Measurements from ENCODE around the gene HOGA1. TPM values are rescaled to one million over a fixed set of nuclear protein-coding genes. Genes with fewer than 3 reads are reported as not detected.

Gene HOGA1
- total RNA-seq, 3 donors from 2014 or later (not counting 1 experiment from before 2014, with no cell fraction given), result not detected

DNA sequence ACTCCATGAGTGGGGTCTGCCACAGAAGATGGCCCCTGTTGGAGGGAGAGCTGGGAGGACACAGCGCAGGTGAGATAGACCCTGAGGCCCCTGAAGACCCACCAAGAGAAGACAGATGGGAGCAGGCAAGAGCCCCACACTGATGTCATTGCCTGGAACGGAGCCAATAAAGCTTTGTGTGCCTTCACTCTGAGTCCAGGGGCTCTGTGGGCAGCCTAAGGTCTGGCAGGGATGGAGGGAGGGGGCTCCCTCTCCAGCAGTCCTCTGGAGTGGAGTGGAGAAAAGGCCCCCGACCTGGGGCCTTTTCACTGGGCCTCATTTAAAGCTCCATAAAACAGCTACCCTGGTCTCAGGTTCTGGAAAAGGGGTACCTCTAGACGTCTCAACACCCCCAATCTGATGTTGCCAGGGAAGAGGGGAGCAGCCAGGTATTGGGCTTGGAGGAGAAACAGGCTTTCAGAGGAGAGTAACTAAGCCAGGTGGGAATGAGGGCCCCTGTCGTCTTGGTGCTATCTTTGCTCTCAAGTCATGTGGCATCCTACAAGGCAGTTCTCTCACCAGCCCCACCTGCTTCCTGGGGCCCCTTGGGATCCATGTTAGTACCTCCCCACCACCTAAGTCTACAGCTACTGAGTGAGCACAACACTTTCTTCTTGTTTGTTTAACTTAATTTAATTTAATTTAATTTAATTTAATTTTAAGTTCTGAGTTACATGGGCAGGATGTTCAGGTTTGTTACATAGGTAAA is 6.7 kb downstream of the HOGA1 start:
- Histone ChIP-seq H3K36me3 (ENCODE audit: control insufficient read depth, insufficient read depth, low read length) (no peaks in the 10 kb centered on the region), H3K4me1 (ENCODE audit: control insufficient read depth, insufficient read depth, low read length) (peaks cover 25% of the 10 kb centered on the region), H3K4me3 (ENCODE audit: low read length) (no peak overlapping the region), H3K27ac (ENCODE audit: low read length) (no peak overlapping the region), H3K27me3 (ENCODE audit: control insufficient read depth, insufficient read depth, low read length) (no peaks in the 10 kb centered on the region), H3K9me3 (ENCODE audit: control insufficient read depth, insufficient read depth, low read length) (no peaks in the 10 kb centered on the region)
- peaks cover 23 to 24% of the 10 kb centered on the region in 2 donors for H3K4me1 Mint-ChIP-seq
- peak overlapping the region in 1 of 2 donors; percentile 78 for H3K27ac Mint-ChIP-seq
- no peaks in the 10 kb centered on the region for H3K9me3 Mint-ChIP-seq
- peak overlapping the region; percentile 60 for H3K4me3 Mint-ChIP-seq
- ATAC-seq, result peak in 1 of 3 donors; percentile 16
- TF ChIP-seq, protein P1, sequence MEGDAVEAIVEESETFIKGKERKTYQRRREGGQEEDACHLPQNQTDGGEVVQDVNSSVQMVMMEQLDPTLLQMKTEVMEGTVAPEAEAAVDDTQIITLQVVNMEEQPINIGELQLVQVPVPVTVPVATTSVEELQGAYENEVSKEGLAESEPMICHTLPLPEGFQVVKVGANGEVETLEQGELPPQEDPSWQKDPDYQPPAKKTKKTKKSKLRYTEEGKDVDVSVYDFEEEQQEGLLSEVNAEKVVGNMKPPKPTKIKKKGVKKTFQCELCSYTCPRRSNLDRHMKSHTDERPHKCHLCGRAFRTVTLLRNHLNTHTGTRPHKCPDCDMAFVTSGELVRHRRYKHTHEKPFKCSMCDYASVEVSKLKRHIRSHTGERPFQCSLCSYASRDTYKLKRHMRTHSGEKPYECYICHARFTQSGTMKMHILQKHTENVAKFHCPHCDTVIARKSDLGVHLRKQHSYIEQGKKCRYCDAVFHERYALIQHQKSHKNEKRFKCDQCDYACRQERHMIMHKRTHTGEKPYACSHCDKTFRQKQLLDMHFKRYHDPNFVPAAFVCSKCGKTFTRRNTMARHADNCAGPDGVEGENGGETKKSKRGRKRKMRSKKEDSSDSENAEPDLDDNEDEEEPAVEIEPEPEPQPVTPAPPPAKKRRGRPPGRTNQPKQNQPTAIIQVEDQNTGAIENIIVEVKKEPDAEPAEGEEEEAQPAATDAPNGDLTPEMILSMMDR (IDR thresholded peaks at IDR 0.05), result no peak
- H3K36me3 Mint-ChIP-seq, result no peaks in the 10 kb centered on the region
- 72% methylated on average over 4 of the region's 5 CpGs for WGBS (ENCODE audit: insufficient coverage)
- H3K27me3 Mint-ChIP-seq (ENCODE audit: low read depth in 2 of 2), result peaks cover 0 to 7% of the 10 kb centered on the region in 2 donors
- no peak for DNase-seq
- intact Hi-C loops (cut with micrococcal nuclease), result no loop called here

DNA sequence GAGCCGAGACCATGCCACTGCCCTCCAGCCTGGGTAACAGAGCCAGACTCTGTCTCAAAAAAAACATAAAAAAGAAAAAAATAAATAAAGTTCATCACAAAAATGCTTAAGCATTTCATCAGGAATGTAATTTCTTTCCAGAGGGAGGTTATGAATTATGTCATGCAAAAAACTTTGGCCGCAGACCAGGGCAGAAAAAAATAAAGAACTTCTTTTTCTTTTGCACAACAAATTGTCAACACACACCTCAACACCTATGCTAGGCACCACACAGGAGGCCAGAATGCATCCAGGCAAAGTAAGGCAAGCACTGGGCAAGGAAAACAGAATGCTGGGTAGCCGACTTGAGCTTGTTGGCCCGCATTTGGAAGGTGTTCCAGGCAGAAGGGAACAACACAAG is 9.2 kb downstream of the HOGA1 start:
- Histone ChIP-seq H3K4me3 (ENCODE audit: low read length) (no peak overlapping the region), H3K4me1 (ENCODE audit: control insufficient read depth, insufficient read depth, low read length) (peaks cover 25% of the 10 kb centered on the region), H3K27me3 (ENCODE audit: control insufficient read depth, insufficient read depth, low read length) (no peaks in the 10 kb centered on the region), H3K27ac (ENCODE audit: low read length) (no peak overlapping the region), H3K36me3 (ENCODE audit: control insufficient read depth, insufficient read depth, low read length) (no peaks in the 10 kb centered on the region), H3K9me3 (ENCODE audit: control insufficient read depth, insufficient read depth, low read length) (no peaks in the 10 kb centered on the region)
- Mint-ChIP-seq H3K27me3 (ENCODE audit: low read depth in 2 of 2) (peaks cover 0 to 9% of the 10 kb centered on the region in 2 donors), H3K27ac (no peak overlapping the region), H3K4me1 (peaks cover 23 to 24% of the 10 kb centered on the region in 2 donors), H3K36me3 (no peaks in the 10 kb centered on the region), H3K9me3 (no peaks in the 10 kb centered on the region), H3K4me3 (no peak overlapping the region)
- DNase-seq, result no peak
- no peak for ATAC-seq
- TF ChIP-seq, protein P1 (IDR thresholded peaks at IDR 0.05), result no peak
- WGBS (ENCODE audit: insufficient coverage), result 96% methylated on average over 3 of the region's 4 CpGs
- intact Hi-C loops (cut with micrococcal nuclease), result no loop called here

DNA sequence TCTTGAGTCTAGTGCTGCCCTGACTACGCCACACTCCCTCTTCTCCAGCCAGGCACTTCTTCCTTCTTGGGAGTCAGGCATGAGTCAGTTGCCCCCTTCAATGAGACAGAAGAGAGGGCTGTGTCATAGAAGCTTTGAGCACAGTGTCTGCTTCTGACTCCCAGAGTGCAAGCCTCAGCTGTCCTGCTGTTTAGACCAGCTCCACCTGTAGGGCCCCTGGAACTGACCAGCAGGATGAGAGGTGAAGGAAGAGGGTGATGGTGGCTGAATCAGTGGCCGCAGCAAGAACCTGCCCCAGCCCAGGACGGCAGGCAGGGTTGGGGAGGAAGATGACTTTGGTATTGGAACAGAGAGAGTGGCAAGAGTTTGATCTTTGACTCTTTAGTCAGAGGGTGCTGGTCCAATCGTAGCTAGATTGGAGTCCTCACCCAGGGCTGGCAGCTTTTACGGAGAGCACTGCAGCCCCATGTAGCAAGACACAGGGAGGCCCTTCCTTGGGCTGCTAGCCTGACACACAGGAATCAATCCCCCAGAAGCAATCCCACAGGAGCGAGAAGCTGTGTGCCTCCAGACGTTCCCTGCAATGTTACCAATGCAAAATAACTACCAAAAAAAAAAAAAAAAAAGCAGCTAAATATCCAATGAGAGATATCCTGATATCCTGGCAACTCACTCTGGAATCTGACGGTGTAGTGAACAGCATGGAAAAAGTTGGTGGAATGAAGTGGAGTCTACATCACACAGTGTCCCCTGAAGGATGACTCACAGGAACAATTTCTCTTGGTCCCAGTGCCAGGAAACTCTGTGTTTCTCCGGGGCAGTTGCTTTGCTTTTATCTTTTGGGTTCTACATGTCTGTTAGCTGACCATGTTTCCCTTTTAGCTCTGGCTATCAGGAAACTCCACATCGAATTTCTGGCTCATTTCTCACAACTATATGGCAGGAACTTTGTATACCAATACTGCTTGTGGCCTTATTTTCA is 12.2 kb downstream of the HOGA1 start:
- WGBS (ENCODE audit: insufficient coverage), result 78% methylated on average over 10 of the region's 10 CpGs
- Histone ChIP-seq H3K27ac (ENCODE audit: low read length) (no peak overlapping the region), H3K4me3 (ENCODE audit: low read length) (no peak overlapping the region), H3K36me3 (ENCODE audit: control insufficient read depth, insufficient read depth, low read length) (no peaks in the 10 kb centered on the region), H3K4me1 (ENCODE audit: control insufficient read depth, insufficient read depth, low read length) (peaks cover 6% of the 10 kb centered on the region), H3K9me3 (ENCODE audit: control insufficient read depth, insufficient read depth, low read length) (no peaks in the 10 kb centered on the region), H3K27me3 (ENCODE audit: control insufficient read depth, insufficient read depth, low read length) (no peaks in the 10 kb centered on the region)
- Mint-ChIP-seq H3K4me1 (peaks cover 3 to 4% of the 10 kb centered on the region in 2 donors), H3K4me3 (no peak overlapping the region), H3K27ac (no peak overlapping the region), H3K27me3 (ENCODE audit: low read depth in 2 of 2) (peaks cover 0 to 5% of the 10 kb centered on the region in 2 donors), H3K36me3 (no peaks in the 10 kb centered on the region), H3K9me3 (no peaks in the 10 kb centered on the region)
- no peak for ATAC-seq
- intact Hi-C loops (cut with micrococcal nuclease), result no loop called here
- DNase-seq, result no peak
- TF ChIP-seq, protein P1 (IDR thresholded peaks at IDR 0.05), result no peak
